HCT116 (cell line): ENCODE measurements around the gene DCUN1D2. TPM values are rescaled to one million over a fixed set of nuclear protein-coding genes. Genes with fewer than 3 reads are reported as not detected.

Experiments
- ATAC-seq: fragments of 200-7000 bp; cut with Tn5 transposase; 2 replicates; pipeline ENCODE4 v1.9.1; 2020; ENCODE audit warnings: mild to moderate bottlenecking, moderate library complexity
- BruUV-seq: library from RNA; stranded (reverse); fragments of 400-500 nt; replicated peaks from 2 replicates; lab custom pipeline; 2021; lab: Mats Ljungman, UMichigan
- CTCF ChIA-PET: fragments of 300-600 bp; sonication (Branson Sonifier 250); formaldehyde crosslinking; loops from one replicate; lab custom pipeline; 2021; ENCODE audit warnings: antibody characterized with exemption; lab: Charles Lee
- POLR2A ChIA-PET: fragments of 300-600, 350-600 bp; sonication (Branson Sonifier 250); formaldehyde crosslinking; loops from one replicate; lab custom pipeline; 2021; ENCODE audit warnings: antibody characterized with exemption; lab: Charles Lee
- RAD21 ChIA-PET, 2 experiments: fragments of 300-600 bp; sonication (Branson Sonifier 250); formaldehyde crosslinking; loops; one replicate each; lab custom pipeline; 2023; ENCODE audit warnings: low total read pairs in 2 of 2; ENCODE audit not compliant: uncharacterized antibody in 2 of 2, unreplicated experiment in 2 of 2, low non-redundant PET in 1 of 2; lab: Charles Lee
- DNase-seq: peaks from one replicate; pipeline ENCODE4 v3.0.0-alpha.2; 2010; ENCODE audit warnings: low read depth, low spot score
- H2AFZ ChIP-seq: fragments of 200-600 bp; shearing (Covaris generic), sonication (generic); 2 replicates; pipeline ENCODE4 v1.6.1; 2017; ENCODE audit warnings: low read depth, mixed run types, mixed read lengths, antibody characterized with exemption, low read length; ENCODE audit not compliant: poor library complexity, severe bottlenecking
- H3K27ac ChIP-seq: 2 replicates; pipeline ENCODE4 v1.5.1; 2012; ENCODE audit warnings: low read depth, low read length
- H3K27me3 ChIP-seq: fragments of 200-600 bp; sonication (generic); 2 replicates; pipeline ENCODE4 v1.6.1; 2016; ENCODE audit warnings: mixed run types, low read length, mixed read lengths; ENCODE audit not compliant: insufficient read depth
- H3K36me3 ChIP-seq, 2 experiments: fragments of 200-500 bp in 1 of 2; fragments of 200-600 bp in 1 of 2; sonication (Bioruptor generic) in 1 of 2; sonication (generic) in 1 of 2; 2 replicates each; pipeline versions ENCODE4 v1.5.1 to v1.6.1; 2014 to 2016; ENCODE audit warnings: low read length in 2 of 2, inconsistent platforms in 1 of 2, mixed read lengths in 1 of 2, mixed run types in 1 of 2; ENCODE audit not compliant: insufficient read depth in 2 of 2, control insufficient read depth in 1 of 2
- H3K4me1 ChIP-seq, 2 experiments: fragments of 200-600 bp in 1 of 2; sonication (generic) in 1 of 2; 2 replicates each; pipeline versions ENCODE4 v1.5.1 to v1.6.1; 2012 to 2017; ENCODE audit warnings: low read length in 2 of 2, inconsistent platforms in 1 of 2, mild to moderate bottlenecking in 1 of 2, mixed read lengths in 1 of 2, mixed run types in 1 of 2, moderate library complexity in 1 of 2; ENCODE audit not compliant: insufficient read depth in 2 of 2, control insufficient read depth in 1 of 2
- H3K4me2 ChIP-seq: fragments of 200-600 bp; sonication (generic); 2 replicates; pipeline ENCODE4 v1.6.1; 2017; ENCODE audit warnings: mixed run types, low read length, mixed read lengths
- H3K4me3 ChIP-seq, 2 experiments: fragments of 200-600 bp in 1 of 2; sonication (generic) in 1 of 2; replicated peaks in 1 of 2; 2 replicates each; pipeline ENCODE4 v1.5.1; 2011 to 2016; ENCODE audit warnings: low read length in 2 of 2, control low read depth in 1 of 2, low read depth in 1 of 2, mild to moderate bottlenecking in 1 of 2, mixed read lengths in 1 of 2, mixed run types in 1 of 2
- H3K79me2 ChIP-seq: fragments of 200-600 bp; sonication (generic); 2 replicates; pipeline ENCODE4 v1.6.1; 2017; ENCODE audit warnings: mild to moderate bottlenecking, mixed run types, low read length, moderate library complexity, mixed read lengths; ENCODE audit not compliant: insufficient read depth
- H3K9ac ChIP-seq: fragments of 200-600 bp; sonication (generic); 2 replicates; pipeline ENCODE4 v1.6.1; 2016; ENCODE audit warnings: low read length, mixed read lengths
- H3K9me2 ChIP-seq: fragments of 200-600 bp; sonication (generic), shearing (Covaris generic); 2 replicates; pipeline ENCODE4 v1.6.1; 2017; ENCODE audit warnings: mixed run types, mild to moderate bottlenecking, moderate library complexity; ENCODE audit not compliant: insufficient read depth
- H3K9me3 ChIP-seq, 2 experiments: fragments of 200-500 bp in 1 of 2; fragments of 200-600 bp in 1 of 2; sonication (Bioruptor generic) in 1 of 2; sonication (generic) in 1 of 2; 2 replicates each; pipeline ENCODE4 v1.6.1; 2014 to 2017; ENCODE audit warnings: low read length in 2 of 2, mixed read lengths in 2 of 2, inconsistent platforms in 1 of 2, low read depth in 1 of 2, mild to moderate bottlenecking in 1 of 2, mixed run types in 1 of 2, moderate library complexity in 1 of 2; ENCODE audit not compliant: control insufficient read depth in 1 of 2, insufficient read depth in 1 of 2
- H4K20me1 ChIP-seq: fragments of 200-600 bp; sonication (generic), shearing (Covaris generic); 2 replicates; pipeline ENCODE4 v1.6.1; 2017; ENCODE audit warnings: mixed run types, mild to moderate bottlenecking, moderate library complexity; ENCODE audit not compliant: insufficient read depth
- FOSL1 ChIP-seq: IDR thresholded peaks from 2 replicates; pipeline ENCODE4 v1.6.1; 2012; ENCODE audit warnings: low read depth
- JUND ChIP-seq: IDR thresholded peaks from 2 replicates; pipeline ENCODE4 v1.6.1; 2012
- POLR2A ChIP-seq: IDR thresholded peaks from 2 replicates; pipeline ENCODE4 v1.7.0; 2011; ENCODE audit warnings: borderline replicate concordance; ENCODE audit not compliant: insufficient read depth, insufficient read length; ENCODE audit errors: extremely low read depth
- POLR2AphosphoS5 ChIP-seq: IDR thresholded peaks from 2 replicates; pipeline ENCODE4 v1.6.1; 2011; ENCODE audit warnings: mild to moderate bottlenecking, low read depth, low read length, moderate library complexity
- RAD21 ChIP-seq: IDR thresholded peaks from 2 replicates; pipeline ENCODE4 v1.6.1; 2012; ENCODE audit warnings: low read depth, mild to moderate bottlenecking
- SRF ChIP-seq: IDR thresholded peaks from 2 replicates; pipeline ENCODE4 v1.6.1; 2012; ENCODE audit warnings: low read depth
- intact Hi-C: fragments of 100-400 bp; cut with micrococcal nuclease; formaldehyde crosslinking; loops from 2 replicates; pipeline ENCODE4 v1.10.0; 2022
- total RNA-seq: library from RNA; stranded (reverse); gene quantifications from one replicate; pipeline ENCODE4 v1.2.1, GENCODE V29; 2021; ENCODE audit not compliant: unreplicated experiment
- TF ChIP-seq, protein P1 (sequence below): IDR thresholded peaks from 2 replicates; pipeline ENCODE4 v1.6.1; 2012

The DCUN1D2 gene
- total RNA-seq, 1 experiment from 2014 or later, result 25.4 TPM

DNA sequence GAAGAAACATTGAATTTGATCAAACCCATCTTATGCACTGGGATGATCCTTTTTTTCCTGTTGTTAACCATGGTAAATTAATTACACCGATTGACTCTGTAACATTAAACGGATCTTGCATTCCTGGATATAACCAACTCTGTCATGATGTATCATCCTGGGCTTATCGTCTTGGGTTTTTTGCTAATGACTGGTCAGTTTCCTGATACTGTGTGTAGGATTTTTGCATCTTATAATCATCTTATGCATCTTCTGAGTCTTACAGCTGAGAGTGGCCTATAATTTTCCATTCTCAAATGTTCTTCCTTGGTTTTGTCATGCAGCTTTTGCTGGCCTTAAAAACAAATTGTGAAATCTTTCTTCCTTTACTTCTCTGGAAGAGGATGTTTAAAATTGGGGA lies 12.8 kb downstream of the DCUN1D2 start:
- TF ChIP-seq, protein P1, sequence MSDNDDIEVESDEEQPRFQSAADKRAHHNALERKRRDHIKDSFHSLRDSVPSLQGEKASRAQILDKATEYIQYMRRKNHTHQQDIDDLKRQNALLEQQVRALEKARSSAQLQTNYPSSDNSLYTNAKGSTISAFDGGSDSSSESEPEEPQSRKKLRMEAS, result no peak
- TF ChIP-seq RAD21 (no peak), POLR2A (no peak), POLR2AphosphoS5 (no peak), JUND (no peak), FOSL1 (no peak)
- Histone ChIP-seq H3K4me2 (no peak overlapping the region), H3K9ac (no peak overlapping the region), H3K9me2 (no peaks in the 10 kb centered on the region), H2AFZ (no peak overlapping the region), H4K20me1 (peaks cover 9% of the 10 kb centered on the region; the same call in 1 of the 2 replicates), H3K27ac (no peak overlapping the region), H3K9me3 (no peaks in the 10 kb centered on the region), H3K4me1 (no peaks in the 10 kb centered on the region), H3K79me2 (peaks cover 24% of the 10 kb centered on the region), H3K4me3 (no peak overlapping the region), H3K36me3 (peaks cover 13 to 36% of the 10 kb centered on the region in 2 experiments; a peak in 3 of 4 replicates), H3K27me3 (no peaks in the 10 kb centered on the region)
- ATAC-seq, result no peak
- ChIA-PET CTCF (no interaction called here), POLR2A (no interaction called here), RAD21 (no interaction called here)
- intact Hi-C loops, result no loop called here
- DNase-seq, result no peak
- no TSS peak for BruUV-seq

DNA sequence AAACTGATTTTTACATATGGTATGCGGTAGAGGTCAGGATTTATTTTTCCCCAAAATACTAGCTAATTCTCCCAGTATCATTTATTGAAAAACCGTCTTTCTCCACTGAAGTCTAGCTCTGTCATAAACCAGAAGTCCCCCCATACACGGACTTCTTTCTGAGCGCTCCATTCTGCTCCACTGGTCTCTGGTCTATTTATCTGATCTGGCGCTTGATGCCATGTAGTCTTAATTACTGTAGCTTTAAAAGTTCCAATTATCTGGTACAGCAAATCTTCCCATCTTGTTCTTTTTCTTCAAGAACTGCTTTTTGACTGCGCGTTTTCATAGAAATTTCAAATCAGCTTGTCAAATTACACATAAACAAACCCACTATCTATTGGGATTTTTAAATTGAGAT lies 13.7 kb downstream of the DCUN1D2 start:
- no peak for TF ChIP-seq SRF
- Histone ChIP-seq H3K27ac (no peak overlapping the region), H3K4me3 (no peak overlapping the region), H3K4me2 (no peak overlapping the region), H4K20me1 (peaks cover 9% of the 10 kb centered on the region; the same call in 1 of the 2 replicates), H3K9me2 (no peaks in the 10 kb centered on the region), H3K27me3 (no peaks in the 10 kb centered on the region), H3K36me3 (peaks cover 14 to 36% of the 10 kb centered on the region in 2 experiments; a peak in 3 of 4 replicates), H3K79me2 (peaks cover 15% of the 10 kb centered on the region), H3K4me1 (no peaks in the 10 kb centered on the region), H3K9ac (no peak overlapping the region), H3K9me3 (no peaks in the 10 kb centered on the region), H2AFZ (no peak overlapping the region)
- CTCF ChIA-PET, result no interaction called here
- RAD21 ChIA-PET, result no interaction called here
- no peak for DNase-seq
- POLR2A ChIA-PET, result no interaction called here
- BruUV-seq, result no TSS peak
- intact Hi-C loops, result no loop called here
- no peak for ATAC-seq
